Panc1 (cell line): ENCODE results near the gene PTPRK. TPM values are rescaled to one million over a fixed set of nuclear protein-coding genes. Genes with fewer than 3 reads are reported as not detected.

ENCODE experiments used
- ATAC-seq: fragments of 200-7000 bp; cut with Tn5 transposase; 2 replicates; pipeline ENCODE4 v1.9.1; 2020; ENCODE audit warnings: mild to moderate bottlenecking, moderate library complexity
- BruUV-seq: library from RNA; stranded (reverse); fragments of 400-500 nt; replicated peaks from 2 replicates; lab custom pipeline; 2021; lab: Mats Ljungman, UMichigan
- CTCF ChIA-PET: fragments of 300-600 bp; sonication (Branson Sonifier 250); formaldehyde crosslinking; loops from one replicate; lab custom pipeline; 2022; ENCODE audit warnings: antibody characterized with exemption; lab: Charles Lee
- POLR2A ChIA-PET: fragments of 300-600 bp; sonication (Branson Sonifier 250); formaldehyde crosslinking; loops from one replicate; lab custom pipeline; 2022; ENCODE audit warnings: antibody characterized with exemption; lab: Charles Lee
- DNase-seq: peaks from one replicate; pipeline ENCODE4 v3.0.0-alpha.2; 2010; ENCODE audit warnings: low read depth, low spot score
- H3K27ac ChIP-seq: 2 replicates; pipeline ENCODE4 v1.5.1; 2011; ENCODE audit warnings: mild to moderate bottlenecking, low read length, inconsistent platforms
- H3K27me3 ChIP-seq: fragments of 200-500 bp; sonication (Bioruptor generic); 2 replicates; pipeline ENCODE4 v1.6.0; 2014; ENCODE audit warnings: low read length, inconsistent platforms; ENCODE audit not compliant: control insufficient read depth, insufficient read depth
- H3K36me3 ChIP-seq: fragments of 200-500 bp; sonication (Bioruptor generic); 2 replicates; pipeline ENCODE4 v1.5.1; 2014; ENCODE audit warnings: inconsistent platforms, mild to moderate bottlenecking, low read length, moderate library complexity; ENCODE audit not compliant: control insufficient read depth, insufficient read depth
- H3K4me1 ChIP-seq: 2 replicates; pipeline ENCODE4 v1.5.1; 2011; ENCODE audit warnings: inconsistent platforms, mild to moderate bottlenecking, low read length, moderate library complexity; ENCODE audit not compliant: control insufficient read depth, insufficient read depth
- H3K4me3 ChIP-seq, 2 experiments: 2 replicates each; pipeline ENCODE4 v1.5.1; 2011 to 2012; ENCODE audit warnings: low read depth in 2 of 2, low read length in 2 of 2, mild to moderate bottlenecking in 2 of 2, inconsistent platforms in 1 of 2, moderate library complexity in 1 of 2
- H3K9me3 ChIP-seq: fragments of 200-500 bp; sonication (Bioruptor generic); 2 replicates; pipeline ENCODE4 v1.5.1; 2014; ENCODE audit warnings: low read depth, mild to moderate bottlenecking, inconsistent platforms, low read length, moderate library complexity; ENCODE audit not compliant: control insufficient read depth, insufficient read depth
- POLR2AphosphoS5 ChIP-seq: IDR thresholded peaks from 2 replicates; pipeline ENCODE4 v1.6.1; 2012; ENCODE audit warnings: mild to moderate bottlenecking, low read depth, low read length, moderate library complexity
- SIN3A ChIP-seq: IDR thresholded peaks from 2 replicates; pipeline ENCODE4 v1.6.1; 2012; ENCODE audit warnings: low read depth, mild to moderate bottlenecking, low read length, moderate library complexity, borderline replicate concordance; ENCODE audit not compliant: insufficient read depth
- TCF7L2 ChIP-seq: IDR thresholded peaks from 2 replicates; pipeline ENCODE4 v1.6.1; 2011; ENCODE audit warnings: mild to moderate bottlenecking, low read depth, low read length, inconsistent platforms
- in situ Hi-C: cut with HindIII; loops from 2 replicates; pipeline ENCODE4 v1.10.0; 2016; ENCODE audit warnings: low sequenced_read_pairs, low pct_unique_long_range_greater_than_20kb
- intact Hi-C: fragments of 100-400 bp; cut with micrococcal nuclease; formaldehyde crosslinking; loops from one replicate; pipeline ENCODE4 v1.10.0; 2022; ENCODE audit not compliant: unreplicated experiment
- total RNA-seq: library from RNA; stranded (reverse); gene quantifications from one replicate; pipeline ENCODE4 v1.2.1, GENCODE V29; 2021; ENCODE audit not compliant: unreplicated experiment
- TF ChIP-seq, protein P1 (sequence below), 2 experiments: IDR thresholded peaks; 2 replicates each; pipeline ENCODE4 v1.6.1; 2011 to 2012; ENCODE audit warnings: low read depth in 2 of 2, control low read depth in 1 of 2, low read length in 1 of 2, mild to moderate bottlenecking in 1 of 2, moderate library complexity in 1 of 2; ENCODE audit not compliant: insufficient read depth in 1 of 2
- TF ChIP-seq, protein P2 (sequence below): fragments of 450-650 bp; IDR thresholded peaks from 2 replicates; pipeline ENCODE4 v1.5.1; 2017; ENCODE audit warnings: mild to moderate bottlenecking

The PTPRK gene
- total RNA-seq, 1 experiment from 2014 or later, result 61.8 TPM

DNA sequence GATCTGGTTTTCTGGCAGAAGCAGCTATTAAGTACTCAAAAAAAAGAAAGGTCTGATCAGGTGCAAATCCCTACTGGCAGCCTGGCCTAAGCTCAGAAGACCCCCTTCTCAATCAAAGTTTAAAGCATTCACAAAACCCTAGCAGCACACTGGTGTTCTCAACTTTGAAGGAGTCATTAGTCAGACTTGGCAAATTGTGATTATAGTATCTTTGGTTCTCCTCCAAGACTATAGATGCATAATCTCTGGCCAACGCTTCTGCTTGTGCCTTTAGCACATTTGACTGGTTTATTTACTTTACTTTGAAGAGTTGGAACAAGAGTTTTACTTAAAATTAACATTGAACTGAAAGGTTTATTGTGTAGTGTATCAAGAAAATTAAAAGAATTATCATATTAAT lies 248.9 kb downstream of the PTPRK start:
- TF ChIP-seq SIN3A, result no peak
- TF ChIP-seq, protein P1, sequence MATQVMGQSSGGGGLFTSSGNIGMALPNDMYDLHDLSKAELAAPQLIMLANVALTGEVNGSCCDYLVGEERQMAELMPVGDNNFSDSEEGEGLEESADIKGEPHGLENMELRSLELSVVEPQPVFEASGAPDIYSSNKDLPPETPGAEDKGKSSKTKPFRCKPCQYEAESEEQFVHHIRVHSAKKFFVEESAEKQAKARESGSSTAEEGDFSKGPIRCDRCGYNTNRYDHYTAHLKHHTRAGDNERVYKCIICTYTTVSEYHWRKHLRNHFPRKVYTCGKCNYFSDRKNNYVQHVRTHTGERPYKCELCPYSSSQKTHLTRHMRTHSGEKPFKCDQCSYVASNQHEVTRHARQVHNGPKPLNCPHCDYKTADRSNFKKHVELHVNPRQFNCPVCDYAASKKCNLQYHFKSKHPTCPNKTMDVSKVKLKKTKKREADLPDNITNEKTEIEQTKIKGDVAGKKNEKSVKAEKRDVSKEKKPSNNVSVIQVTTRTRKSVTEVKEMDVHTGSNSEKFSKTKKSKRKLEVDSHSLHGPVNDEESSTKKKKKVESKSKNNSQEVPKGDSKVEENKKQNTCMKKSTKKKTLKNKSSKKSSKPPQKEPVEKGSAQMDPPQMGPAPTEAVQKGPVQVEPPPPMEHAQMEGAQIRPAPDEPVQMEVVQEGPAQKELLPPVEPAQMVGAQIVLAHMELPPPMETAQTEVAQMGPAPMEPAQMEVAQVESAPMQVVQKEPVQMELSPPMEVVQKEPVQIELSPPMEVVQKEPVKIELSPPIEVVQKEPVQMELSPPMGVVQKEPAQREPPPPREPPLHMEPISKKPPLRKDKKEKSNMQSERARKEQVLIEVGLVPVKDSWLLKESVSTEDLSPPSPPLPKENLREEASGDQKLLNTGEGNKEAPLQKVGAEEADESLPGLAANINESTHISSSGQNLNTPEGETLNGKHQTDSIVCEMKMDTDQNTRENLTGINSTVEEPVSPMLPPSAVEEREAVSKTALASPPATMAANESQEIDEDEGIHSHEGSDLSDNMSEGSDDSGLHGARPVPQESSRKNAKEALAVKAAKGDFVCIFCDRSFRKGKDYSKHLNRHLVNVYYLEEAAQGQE (IDR thresholded peaks at IDR 0.05; ENCODE audit: insufficient read depth in 1 of 2, low read depth in 2 of 2, low read length in 1 of 2), result no peak
- TF ChIP-seq TCF7L2, result no peak
- TF ChIP-seq, protein P2, sequence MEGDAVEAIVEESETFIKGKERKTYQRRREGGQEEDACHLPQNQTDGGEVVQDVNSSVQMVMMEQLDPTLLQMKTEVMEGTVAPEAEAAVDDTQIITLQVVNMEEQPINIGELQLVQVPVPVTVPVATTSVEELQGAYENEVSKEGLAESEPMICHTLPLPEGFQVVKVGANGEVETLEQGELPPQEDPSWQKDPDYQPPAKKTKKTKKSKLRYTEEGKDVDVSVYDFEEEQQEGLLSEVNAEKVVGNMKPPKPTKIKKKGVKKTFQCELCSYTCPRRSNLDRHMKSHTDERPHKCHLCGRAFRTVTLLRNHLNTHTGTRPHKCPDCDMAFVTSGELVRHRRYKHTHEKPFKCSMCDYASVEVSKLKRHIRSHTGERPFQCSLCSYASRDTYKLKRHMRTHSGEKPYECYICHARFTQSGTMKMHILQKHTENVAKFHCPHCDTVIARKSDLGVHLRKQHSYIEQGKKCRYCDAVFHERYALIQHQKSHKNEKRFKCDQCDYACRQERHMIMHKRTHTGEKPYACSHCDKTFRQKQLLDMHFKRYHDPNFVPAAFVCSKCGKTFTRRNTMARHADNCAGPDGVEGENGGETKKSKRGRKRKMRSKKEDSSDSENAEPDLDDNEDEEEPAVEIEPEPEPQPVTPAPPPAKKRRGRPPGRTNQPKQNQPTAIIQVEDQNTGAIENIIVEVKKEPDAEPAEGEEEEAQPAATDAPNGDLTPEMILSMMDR, result no peak
- no peak for TF ChIP-seq POLR2AphosphoS5
- ChIA-PET POLR2A (no interaction called here), CTCF (no interaction called here)
- Histone ChIP-seq H3K27ac (no peak overlapping the region), H3K36me3 (no peaks in the 10 kb centered on the region), H3K27me3 (no peaks in the 10 kb centered on the region), H3K4me1 (peaks cover 25% of the 10 kb centered on the region), H3K9me3 (no peaks in the 10 kb centered on the region), H3K4me3 (no peak overlapping the region)
- BruUV-seq, result no TSS peak
- DNase-seq (no peak), ATAC-seq (no peak)
- intact Hi-C loops (no loop called here), in situ Hi-C loops (no loop called here)

DNA sequence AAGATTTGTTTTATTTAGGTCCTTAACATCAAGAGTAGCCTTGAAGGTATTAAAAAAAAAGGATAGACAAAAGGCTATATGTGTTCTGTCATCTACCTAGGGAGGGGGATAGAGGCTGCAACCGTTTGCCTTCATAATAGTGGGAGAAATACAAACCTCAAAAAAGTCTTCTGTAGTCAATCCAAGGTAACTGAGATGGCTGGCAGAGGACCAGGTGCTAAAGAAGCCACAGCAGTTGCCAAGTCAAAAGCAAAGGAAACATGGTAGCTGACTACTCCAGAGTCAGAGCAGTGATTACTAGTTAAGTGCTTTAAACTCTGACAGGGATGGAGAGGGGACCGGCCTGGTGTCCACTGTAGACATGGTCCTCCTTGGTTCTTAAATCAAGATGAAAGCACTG lies 249.4 kb downstream of the PTPRK start:
- in situ Hi-C loops, result no loop called here
- Histone ChIP-seq H3K27me3 (no peaks in the 10 kb centered on the region), H3K4me1 (peaks cover 21% of the 10 kb centered on the region), H3K9me3 (no peaks in the 10 kb centered on the region), H3K27ac (no peak overlapping the region), H3K36me3 (no peaks in the 10 kb centered on the region), H3K4me3 (no peak overlapping the region)
- TF ChIP-seq TCF7L2 (no peak), SIN3A (no peak), POLR2AphosphoS5 (no peak)
- TF ChIP-seq, protein P1 (IDR thresholded peaks at IDR 0.05; ENCODE audit: insufficient read depth in 1 of 2, low read depth in 2 of 2, low read length in 1 of 2), result no peak
- TF ChIP-seq, protein P2, result no peak
- intact Hi-C loops, result no loop called here
- BruUV-seq, result no TSS peak
- POLR2A ChIA-PET, result no interaction called here
- DNase-seq (no peak), ATAC-seq (no peak)
- CTCF ChIA-PET, result no interaction called here
